Smooth muscle cell (in vitro differentiated cells): Measurements from ENCODE around the gene MATN4. TPM values are rescaled to one million over a fixed set of nuclear protein-coding genes. Genes with fewer than 3 reads are reported as not detected.

Source experiments
- DNase-seq: peaks from one replicate; lab custom pipeline; 2025; ENCODE audit not compliant: unreplicated experiment; lab: John Stamatoyannopoulos, UW
- H2AFZ ChIP-seq: fragments of 200-600 bp; sonication (generic); 2 replicates; pipeline ENCODE4 v1.6.0; 2016; ENCODE audit warnings: antibody characterized with exemption, low read depth, mild to moderate bottlenecking
- H3F3A ChIP-seq: fragments of 200-600 bp; sonication (generic); 2 replicates; pipeline ENCODE4 v1.6.0; 2017; ENCODE audit warnings: antibody characterized with exemption, low read depth
- H3K27ac ChIP-seq: fragments of 200-600 bp; sonication (generic); 2 replicates; pipeline ENCODE4 v1.5.1; 2016; ENCODE audit warnings: low read depth, mild to moderate bottlenecking
- H3K27me3 ChIP-seq: fragments of 200-600 bp; sonication (generic); 2 replicates; pipeline ENCODE4 v1.6.1; 2016; ENCODE audit warnings: low read depth, mild to moderate bottlenecking
- H3K36me3 ChIP-seq: fragments of 200-600 bp; sonication (generic); 2 replicates; pipeline ENCODE4 v1.5.1; 2016; ENCODE audit warnings: low read depth
- H3K4me1 ChIP-seq: fragments of 200-600 bp; sonication (generic); 2 replicates; pipeline ENCODE4 v1.5.1; 2016; ENCODE audit warnings: low read depth
- H3K4me2 ChIP-seq: fragments of 200-600 bp; sonication (generic); 2 replicates; pipeline ENCODE4 v1.6.0; 2016; ENCODE audit warnings: mild to moderate bottlenecking
- H3K4me3 ChIP-seq: fragments of 200-600 bp; sonication (generic); 2 replicates; pipeline ENCODE4 v1.5.1; 2016; ENCODE audit warnings: mild to moderate bottlenecking
- H3K79me2 ChIP-seq: fragments of 200-600 bp; sonication (generic); 2 replicates; pipeline ENCODE4 v1.6.0; 2016; ENCODE audit warnings: low read depth, mild to moderate bottlenecking
- H3K9ac ChIP-seq: fragments of 200-600 bp; sonication (generic); 2 replicates; pipeline ENCODE4 v1.6.0; 2016; ENCODE audit warnings: low read depth
- H3K9me3 ChIP-seq: fragments of 200-600 bp; sonication (generic); replicated peaks from 2 replicates; pipeline ENCODE4 v1.5.1; 2016; ENCODE audit warnings: low read depth
- H4K20me1 ChIP-seq: fragments of 200-600 bp; sonication (generic); 2 replicates; pipeline ENCODE4 v1.6.0; 2016; ENCODE audit warnings: low read depth
- CTCF ChIP-seq: fragments of 200-600 bp; sonication (generic); IDR thresholded peaks from 2 replicates; pipeline ENCODE4 v1.5.1; 2017; ENCODE audit warnings: borderline replicate concordance, mild to moderate bottlenecking, antibody characterized with exemption; ENCODE audit not compliant: insufficient read depth, poor library complexity, severe bottlenecking
- WGBS: methylation state at CpG from one replicate; pipeline ENCODE4 v1.1.7; 2016; ENCODE audit warnings: low lambda C conversion rate; 5-methylcytosine and 5-hydroxymethylcytosine counted together
- polyA plus RNA-seq: library from polyadenylated mRNA; unstranded; fragments of >200 nt; fragmentation: Nextera tagmentation; extraction: Ambion mirVana; gene quantifications from 2 replicates; pipeline ENCODE4 v1.2.1, GENCODE V29; 2016
- total RNA-seq: library from RNA; depleted of rRNA; stranded (reverse); fragments of >200 nt; gene quantifications from 2 replicates; pipeline ENCODE4 v1.2.3, GENCODE V29; 2014

The MATN4 gene
- total and polyA plus RNA-seq, 2 experiments from 2014 or later: not detected

DNA sequence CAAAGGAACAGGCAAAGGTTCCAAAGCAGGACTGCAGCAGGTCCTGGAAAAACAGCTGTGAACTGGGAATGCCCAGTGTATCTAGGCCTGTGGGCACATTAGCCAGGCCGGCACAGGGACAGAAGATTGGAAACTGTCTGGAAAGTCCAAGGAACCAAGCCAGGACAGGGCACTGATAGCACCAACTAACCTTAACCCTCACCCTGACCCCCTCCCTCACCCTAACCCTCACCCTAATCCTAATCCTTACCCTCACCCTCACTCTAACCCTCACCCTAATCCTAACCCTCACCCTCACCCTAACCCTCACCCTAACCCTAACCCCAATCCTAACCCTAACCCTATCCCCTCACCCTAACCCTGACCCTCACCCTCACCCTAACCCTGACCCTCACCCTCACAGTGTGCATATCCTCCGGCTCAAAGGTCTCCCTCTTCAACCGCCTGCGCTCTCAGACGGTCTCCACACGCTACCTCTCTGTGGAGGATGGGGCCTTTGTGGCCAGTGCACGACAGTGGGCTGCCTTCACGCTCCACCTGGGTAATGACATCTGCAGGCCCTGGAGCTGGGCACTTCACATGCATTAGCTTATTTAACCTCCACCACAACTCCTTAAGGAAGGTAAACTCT lies 5.1 kb upstream of the MATN4 start:
- no peak overlapping the region for H3K4me2 ChIP-seq
- H3K9ac ChIP-seq: no peak overlapping the region
- H3K27ac ChIP-seq: no peak overlapping the region
- H3F3A ChIP-seq: no peaks in the 10 kb centered on the region
- no peaks in the 10 kb centered on the region for H4K20me1 ChIP-seq
- no peak for TF ChIP-seq CTCF
- no peak overlapping the region for H2AFZ ChIP-seq
- 94% methylated on average over 8 of the region's 8 CpGs for WGBS
- no peaks in the 10 kb centered on the region for H3K9me3 ChIP-seq
- no peaks in the 10 kb centered on the region for H3K4me1 ChIP-seq
- no peaks in the 10 kb centered on the region for H3K79me2 ChIP-seq
- H3K27me3 ChIP-seq: no peaks in the 10 kb centered on the region
- H3K4me3 ChIP-seq: no peak overlapping the region
- DNase-seq: no peak
- H3K36me3 ChIP-seq: no peaks in the 10 kb centered on the region

- Histone ChIP-seq H3K4me3 (no peak overlapping the region), H3K9ac (no peak overlapping the region), H3K27me3 (no peaks in the 10 kb centered on the region), H3F3A (no peaks in the 10 kb centered on the region), H2AFZ (no peak overlapping the region), H3K36me3 (no peaks in the 10 kb centered on the region), H4K20me1 (no peaks in the 10 kb centered on the region), H3K9me3 (no peaks in the 10 kb centered on the region), H3K27ac (no peak overlapping the region), H3K4me2 (no peak overlapping the region), H3K79me2 (no peaks in the 10 kb centered on the region), H3K4me1 (no peaks in the 10 kb centered on the region)
- DNase-seq: no peak
- TF ChIP-seq CTCF: no peak
- WGBS: 89% methylated on average over 21 of the region's 21 CpGs
Observed at GRCh38 chr20:45312241-45312640, 4.1 kb upstream of the MATN4 start.

DNA sequence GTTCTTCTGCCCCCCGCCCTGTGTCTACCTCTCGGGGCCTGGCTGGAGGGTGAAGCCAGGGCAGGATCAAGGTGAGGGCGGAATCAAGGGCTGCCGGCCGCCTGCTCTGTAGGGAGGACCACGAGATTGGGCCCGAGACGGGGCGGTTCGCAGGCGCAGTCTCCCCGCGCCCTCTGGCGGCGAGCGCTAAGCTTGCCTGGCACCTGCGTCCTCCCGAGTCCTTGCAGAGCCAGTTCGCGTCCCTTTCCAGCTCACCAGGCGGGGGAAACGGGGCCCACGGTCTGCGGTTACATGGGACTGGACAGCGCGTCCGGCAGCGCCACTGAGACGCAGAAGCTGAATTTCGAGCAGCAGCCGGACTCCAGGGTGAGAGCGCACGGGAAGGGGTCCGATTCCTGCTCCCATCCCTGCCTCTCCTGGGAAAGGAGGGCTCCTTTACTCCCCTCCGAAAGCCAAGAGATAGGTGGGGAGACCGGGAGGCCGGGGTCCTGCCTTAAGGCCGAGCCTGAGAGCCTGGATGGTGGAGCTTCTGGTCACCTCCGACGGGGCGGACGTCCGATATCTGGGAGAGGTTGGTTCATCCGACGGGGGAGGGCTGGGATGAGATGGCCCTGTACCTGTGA lies 3.6 kb upstream of the MATN4 start:
- Histone ChIP-seq H3K4me2 (no peak overlapping the region), H2AFZ (no peak overlapping the region), H3K79me2 (no peaks in the 10 kb centered on the region), H3K9me3 (no peaks in the 10 kb centered on the region), H3K27ac (no peak overlapping the region), H3K36me3 (no peaks in the 10 kb centered on the region), H4K20me1 (no peaks in the 10 kb centered on the region), H3F3A (no peaks in the 10 kb centered on the region), H3K27me3 (no peaks in the 10 kb centered on the region), H3K9ac (no peak overlapping the region), H3K4me1 (no peaks in the 10 kb centered on the region), H3K4me3 (no peak overlapping the region)
- WGBS: 34% methylated on average over 45 of the region's 45 CpGs
- peak; percentile 80 for TF ChIP-seq CTCF
- DNase-seq: peak; percentile 20

DNA sequence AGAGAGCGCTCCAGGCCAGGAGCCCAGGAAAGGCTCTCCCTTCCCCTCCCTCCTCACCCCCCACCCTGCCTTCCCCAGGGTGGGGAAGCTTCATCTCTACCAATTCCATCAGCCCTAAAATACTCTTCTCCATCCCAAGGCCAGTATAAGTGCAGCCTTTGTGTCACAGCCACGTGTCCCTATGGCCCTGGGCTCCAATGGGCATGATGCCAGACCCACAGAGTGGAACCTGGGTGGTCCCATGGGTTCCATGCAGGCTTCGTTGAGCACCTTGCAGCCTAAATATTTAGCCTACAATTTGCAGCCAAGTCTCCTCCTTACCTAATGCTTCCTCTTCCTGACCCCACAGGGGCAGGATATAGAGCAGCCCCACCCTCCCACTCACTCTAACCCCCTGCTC lies 976 bp upstream of the MATN4 start:
- Histone ChIP-seq H3K9me3 (no peaks in the 10 kb centered on the region), H3K27ac (no peak overlapping the region), H2AFZ (no peak overlapping the region), H3K27me3 (no peaks in the 10 kb centered on the region), H3K4me2 (no peak overlapping the region), H3K36me3 (no peaks in the 10 kb centered on the region), H3K4me1 (no peaks in the 10 kb centered on the region), H3K79me2 (no peaks in the 10 kb centered on the region), H3K9ac (no peak overlapping the region), H4K20me1 (no peaks in the 10 kb centered on the region), H3F3A (no peaks in the 10 kb centered on the region), H3K4me3 (no peak overlapping the region)
- WGBS: 82% methylated on average over 3 of the region's 3 CpGs
- DNase-seq: no peak
- no peak for TF ChIP-seq CTCF
